Occipital lobe (tissue), 2 donors: ENCODE measurements around the gene CLTCL1. TPM values are rescaled to one million over a fixed set of nuclear protein-coding genes. Genes with fewer than 3 reads are reported as not detected.

Experiments used
- DNase-seq: peaks from one replicate; lab custom pipeline; 2025; lab: John Stamatoyannopoulos, UW
- total RNA-seq: library from RNA; depleted of rRNA; stranded (reverse); fragments of >200 nt; gene quantifications from one replicate; pipeline ENCODE4 v1.2.3, GENCODE V29; 2014

The CLTCL1 gene
- total RNA-seq, 1 donor from 2014 or later, result 11.1 TPM

GRCh38 chr22:19151329-19152191, 140.0 kb downstream of the CLTCL1 start:
- DNase-seq, result no peak

GRCh38 chr22:19150482-19151328, 140.8 kb downstream of the CLTCL1 start:
- no peak for DNase-seq

- no peak for DNase-seq
Observed at GRCh38 chr22:19149991-19150390, 141.5 kb downstream of the CLTCL1 start, which contains the start of gene GSC2. Gene GSC2, minus strand, starts transcription at chr22:19150292. Its CDS starts 9 bp downstream, at chr22:19150283.

GRCh38 chr22:19149047-19149883, 142.3 kb downstream of the CLTCL1 start:
- DNase-seq, result no peak

- no peak for DNase-seq
Observed at GRCh38 chr22:19148417-19149046, 143.0 kb downstream of the CLTCL1 start.

- DNase-seq, result no peak
Observed at GRCh38 chr22:19147195-19147780, 144.2 kb downstream of the CLTCL1 start.

- no peak for DNase-seq
Observed at GRCh38 chr22:19146215-19146968, 145.1 kb downstream of the CLTCL1 start.

- DNase-seq, result no peak
Observed at GRCh38 chr22:19143967-19144400, 147.5 kb downstream of the CLTCL1 start.

GRCh38 chr22:19143212-19143611, 148.3 kb downstream of the CLTCL1 start:
- no peak for DNase-seq

- no peak for DNase-seq
Observed at GRCh38 chr22:19142394-19142793, 149.1 kb downstream of the CLTCL1 start.

- no peak for DNase-seq
Observed at GRCh38 chr22:19139974-19140373, 151.5 kb downstream of the CLTCL1 start.

- DNase-seq, result no peak
Observed at GRCh38 chr22:19139001-19139356, 152.5 kb downstream of the CLTCL1 start.

GRCh38 chr22:19138217-19139000, 153.1 kb downstream of the CLTCL1 start:
- DNase-seq, result no peak

- no peak for DNase-seq
Observed at GRCh38 chr22:19137384-19138216, 153.9 kb downstream of the CLTCL1 start.

GRCh38 chr22:19136915-19137314, 154.6 kb downstream of the CLTCL1 start:
- DNase-seq, result no peak

- DNase-seq, result no peak
Observed at GRCh38 chr22:19134874-19135273, 156.6 kb downstream of the CLTCL1 start.

- DNase-seq, result no peak
Observed at GRCh38 chr22:19134176-19134831, 157.2 kb downstream of the CLTCL1 start.

- no peak for DNase-seq
Observed at GRCh38 chr22:19133561-19133960, 158.0 kb downstream of the CLTCL1 start.
